CMK (cell line): ENCODE measurements around the gene HIVEP3.
A peak's percentile ranks its signal among the peaks of the same experiment; 100 is the strongest.
"Not testable (repeated sequence)": the region's sequence is repeated elsewhere in the genome, so short reads cannot be mapped to it uniquely, and the experiment has no call there.

Experiments
- DNase-seq: peaks from one replicate; pipeline ENCODE4 v3.0.0-alpha.2; 2010; ENCODE audit warnings: low read depth

HIVEP3 gene

GRCh38 chr1:41711581-41711980 lies 207.1 kb downstream of the HIVEP3 start:
- no peak for DNase-seq

- no peak for DNase-seq
These were observed 207.7 kb downstream of the HIVEP3 start for GRCh38 chr1:41710980-41711379.

- no peak for DNase-seq
These were observed 208.8 kb downstream of the HIVEP3 start for GRCh38 chr1:41709873-41710272.

- DNase-seq: no peak
These were observed 209.4 kb downstream of the HIVEP3 start for GRCh38 chr1:41709331-41709730.

DNA sequence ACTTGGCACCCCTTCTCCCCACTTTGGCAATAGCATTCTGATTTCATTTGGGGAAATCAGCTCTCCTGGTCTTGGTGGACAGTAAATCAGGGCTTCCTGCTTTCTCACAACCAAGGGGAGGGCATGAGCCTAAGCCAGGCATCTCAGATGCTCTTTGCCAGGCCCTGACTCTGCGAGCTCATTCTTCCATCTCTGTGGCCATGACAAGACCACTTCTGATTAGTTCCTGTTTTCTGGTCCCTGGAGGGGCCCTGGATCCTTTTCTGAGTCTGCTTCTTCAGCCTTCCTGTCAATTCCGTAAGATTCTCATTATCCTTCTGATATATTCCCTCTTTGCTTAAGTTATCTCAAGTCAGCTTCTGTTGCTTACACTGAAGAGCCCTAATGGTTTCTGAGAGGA lies 210.4 kb downstream of the HIVEP3 start:
- DNase-seq: no peak

DNA sequence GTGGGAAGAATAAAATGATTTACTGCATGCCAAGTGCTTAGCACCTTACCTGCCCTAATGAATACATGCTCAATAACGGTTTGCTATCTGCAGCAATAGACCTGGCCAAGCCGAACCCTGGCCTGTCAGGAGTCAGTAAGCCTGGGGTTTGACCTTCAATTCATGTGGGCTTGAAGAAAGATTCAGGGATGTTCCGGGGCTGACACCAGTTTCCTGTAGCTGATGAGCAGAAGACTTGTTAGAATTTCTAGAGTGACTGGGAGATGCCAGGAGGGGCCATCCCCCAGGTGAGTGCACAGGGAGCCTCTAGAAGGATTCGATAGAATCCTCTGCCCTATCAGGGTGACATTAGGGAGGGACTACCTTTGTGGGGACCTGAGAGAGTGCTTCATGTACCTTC lies 210.9 kb downstream of the HIVEP3 start:
- DNase-seq: no peak

- DNase-seq: no peak
These were observed 212.9 kb downstream of the HIVEP3 start for GRCh38 chr1:41705798-41706197.

DNA sequence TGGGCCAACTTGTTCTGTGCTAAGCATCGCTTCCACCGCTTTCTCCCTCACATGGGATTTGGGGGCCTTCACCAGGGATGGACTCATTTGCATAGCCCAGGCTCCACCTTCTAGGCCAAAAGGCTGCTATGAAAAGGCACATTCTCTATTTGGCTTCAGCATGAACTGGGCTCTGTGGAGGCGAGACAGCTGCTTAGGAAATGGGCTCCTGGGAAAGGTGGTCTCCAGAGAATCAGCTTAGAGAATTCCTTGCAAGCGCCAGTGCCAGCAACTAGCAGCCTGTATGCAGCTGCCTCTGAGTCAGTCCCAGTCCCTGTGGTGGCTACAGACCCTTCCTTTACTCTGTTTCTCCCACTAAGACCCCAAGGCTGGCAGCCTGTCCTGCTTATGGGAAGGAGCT lies 214.5 kb downstream of the HIVEP3 start:
- no peak for DNase-seq

GRCh38 chr1:41702771-41703170 lies 216.0 kb downstream of the HIVEP3 start:
- no peak for DNase-seq

DNA sequence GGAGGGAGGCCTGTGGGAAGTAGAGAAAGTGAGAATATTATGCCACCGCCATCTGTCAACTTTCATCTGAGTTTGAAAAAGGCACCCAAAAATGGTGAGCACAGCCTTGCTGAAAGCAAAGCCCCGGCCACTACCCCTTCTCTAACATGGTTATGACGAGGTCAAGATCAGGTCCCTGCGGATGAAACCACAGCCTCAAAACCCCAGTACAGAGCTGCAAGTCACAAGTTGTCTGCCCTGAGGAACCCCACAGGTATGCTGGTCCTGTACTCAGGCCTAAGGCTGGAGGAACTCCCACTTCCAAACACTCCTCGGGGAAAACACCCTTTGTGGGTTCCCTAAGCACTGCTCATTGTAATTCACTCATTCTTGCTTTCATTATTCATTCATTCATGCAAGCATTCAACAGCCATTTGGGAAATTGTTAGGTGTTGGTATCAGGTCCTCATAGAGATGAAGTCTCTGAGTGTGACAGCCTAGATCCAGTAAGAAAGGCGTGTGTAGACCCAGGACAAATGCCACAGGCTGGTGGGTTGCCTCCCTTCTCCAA lies 217.7 kb downstream of the HIVEP3 start:
- DNase-seq: no peak

GRCh38 chr1:41700581-41700980 lies 218.1 kb downstream of the HIVEP3 start:
- no peak for DNase-seq

GRCh38 chr1:41699861-41700248 lies 218.9 kb downstream of the HIVEP3 start:
- no peak for DNase-seq

- no peak for DNase-seq
These were observed 219.5 kb downstream of the HIVEP3 start for GRCh38 chr1:41698916-41699860.

DNA sequence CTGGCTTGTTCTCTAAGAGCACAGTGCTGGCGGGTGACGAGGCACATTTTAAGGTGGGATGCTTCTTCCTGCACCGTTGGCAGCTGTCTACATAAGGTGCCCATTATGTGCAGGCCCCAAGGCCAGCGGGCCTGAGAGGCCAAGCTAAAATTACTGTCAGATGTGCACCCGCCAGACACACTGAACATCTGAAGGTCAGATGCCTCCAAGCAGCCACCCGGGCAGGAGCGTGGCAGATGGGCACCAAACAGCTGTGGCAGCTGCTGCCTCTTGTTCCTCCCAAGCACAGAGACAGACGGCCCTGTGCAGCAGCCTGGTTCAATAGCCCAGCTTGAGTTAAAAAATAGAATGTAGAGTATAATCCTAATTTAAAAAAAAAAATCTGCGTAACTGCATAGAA lies 222.3 kb downstream of the HIVEP3 start:
- no peak for DNase-seq

GRCh38 chr1:41695118-41695745 lies 223.5 kb downstream of the HIVEP3 start:
- no peak for DNase-seq

DNA sequence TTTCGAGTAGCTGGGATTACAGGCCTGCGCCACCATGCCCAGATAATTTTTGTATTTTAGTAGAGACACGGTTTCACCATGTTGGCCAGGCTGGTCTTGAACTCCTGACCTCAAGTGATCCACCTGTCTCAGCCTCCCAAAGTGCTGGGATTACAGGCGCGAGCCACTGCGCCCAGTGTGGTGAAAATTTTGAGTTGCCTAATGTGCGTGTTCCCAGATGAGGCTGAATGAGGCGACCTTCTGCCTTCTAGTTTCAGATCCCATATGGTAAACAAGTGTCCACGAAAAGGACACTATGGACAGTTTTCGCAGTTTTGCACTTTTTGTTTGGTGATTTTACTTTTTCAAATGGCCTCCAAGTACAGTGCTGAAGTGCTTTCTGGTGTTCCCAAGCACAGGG lies 226.8 kb downstream of the HIVEP3 start:
- DNase-seq: not testable (repeated sequence)

- DNase-seq: no peak
These were observed 227.3 kb downstream of the HIVEP3 start for GRCh38 chr1:41691424-41691823.

DNA sequence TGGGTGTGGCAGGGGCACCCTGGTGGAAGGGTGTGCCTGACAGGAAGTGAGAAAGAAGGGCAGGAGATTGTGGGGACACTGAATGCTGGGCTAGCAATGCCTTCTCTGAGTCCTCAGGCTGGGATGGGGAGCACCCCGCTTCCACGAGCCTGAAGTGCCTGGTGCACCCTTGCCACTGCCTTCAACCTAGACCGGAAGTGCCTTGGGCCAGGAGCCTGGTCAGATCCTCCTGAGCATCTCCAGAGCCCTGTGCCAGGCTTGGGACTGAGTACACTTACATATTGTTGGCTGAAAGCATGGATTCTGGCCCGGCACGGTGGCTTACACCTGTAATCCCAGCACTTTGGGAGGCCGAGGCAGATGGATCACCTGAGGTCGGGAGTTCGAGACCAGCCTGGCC lies 228.4 kb downstream of the HIVEP3 start:
- no peak for DNase-seq

- DNase-seq: no peak
These were observed 229.2 kb downstream of the HIVEP3 start for GRCh38 chr1:41689558-41689981.

GRCh38 chr1:41689139-41689538 lies 229.6 kb downstream of the HIVEP3 start:
- DNase-seq: no peak

- DNase-seq: no peak
These were observed 231.7 kb downstream of the HIVEP3 start for GRCh38 chr1:41687007-41687406.

- peak; percentile 79 for DNase-seq
These were observed 234.8 kb downstream of the HIVEP3 start for GRCh38 chr1:41683681-41684500.
